ENCODE data around the gene CMTM2. TPM values are rescaled to one million over a fixed set of nuclear protein-coding genes. Genes with fewer than 3 reads are reported as not detected.

Gene CMTM2
- total RNA-seq, 1 donor from 2014 or later = not detected

- peaks cover 11% of the 10 kb centered on the region for H3K4me1 Mint-ChIP-seq
- no peak overlapping the region for H2AFZ ChIP-seq (replicated peaks)
- H3K9ac ChIP-seq = no peak overlapping the region
- no peaks in the 10 kb centered on the region for H3K9me3 ChIP-seq (ENCODE audit: low read depth)
- H3K27me3 Mint-ChIP-seq (ENCODE audit: insufficient read depth, low read depth) = peaks cover 2% of the 10 kb centered on the region
- H3K4me2 ChIP-seq = no peak overlapping the region
- H3K36me3 Mint-ChIP-seq = no peaks in the 10 kb centered on the region
- no peak overlapping the region for H3K27ac Mint-ChIP-seq
- H3K36me3 ChIP-seq = no peaks in the 10 kb centered on the region
- H3K4me3 Mint-ChIP-seq = no peak overlapping the region
- no peaks in the 10 kb centered on the region for H3K27me3 ChIP-seq
- no peak overlapping the region for H3K27ac ChIP-seq
- no peaks in the 10 kb centered on the region for H3K4me1 ChIP-seq
- peak; percentile 50 for DNase-seq (ENCODE audit: low spot score)
- no peaks in the 10 kb centered on the region for H3K9me3 Mint-ChIP-seq
- H3K4me3 ChIP-seq = no peak overlapping the region
- H4K20me1 ChIP-seq (ENCODE audit: low read depth) = no peaks in the 10 kb centered on the region
- H3K79me2 ChIP-seq (ENCODE audit: low read depth) = no peaks in the 10 kb centered on the region
- H3F3A ChIP-seq (ENCODE audit: low read depth) = no peaks in the 10 kb centered on the region
- TF ChIP-seq CTCF (IDR thresholded peaks at IDR 0.05) = peak; percentile 56
- TF ChIP-seq EZH2phosphoT487 (IDR thresholded peaks at IDR 0.05) = no peak
- TF ChIP-seq EZH2 (IDR thresholded peaks at IDR 0.05) = no peak
Observed at GRCh38 chr16:66588981-66589713, 9.9 kb downstream of the CMTM2 start.

GRCh38 chr16:66590322-66590721 lies 11.1 kb downstream of the CMTM2 start:
- H3K27me3 ChIP-seq = no peaks in the 10 kb centered on the region
- H3K9me3 ChIP-seq (ENCODE audit: low read depth) = no peaks in the 10 kb centered on the region
- TF ChIP-seq EZH2 (IDR thresholded peaks at IDR 0.05) (no peak), CTCF (IDR thresholded peaks at IDR 0.05) (no peak), EZH2phosphoT487 (IDR thresholded peaks at IDR 0.05) (no peak)
- H3F3A ChIP-seq (ENCODE audit: low read depth) = no peaks in the 10 kb centered on the region
- H3K27ac ChIP-seq = no peak overlapping the region
- H3K4me1 Mint-ChIP-seq = peaks cover 11% of the 10 kb centered on the region
- H3K4me3 ChIP-seq = no peak overlapping the region
- no peaks in the 10 kb centered on the region for H3K36me3 Mint-ChIP-seq
- H3K4me1 ChIP-seq = no peaks in the 10 kb centered on the region
- no peaks in the 10 kb centered on the region for H3K36me3 ChIP-seq
- no peak overlapping the region for H3K4me3 Mint-ChIP-seq
- peaks cover 5% of the 10 kb centered on the region for H3K27me3 Mint-ChIP-seq (ENCODE audit: insufficient read depth, low read depth)
- no peak overlapping the region for H3K9ac ChIP-seq
- no peak overlapping the region for H2AFZ ChIP-seq (replicated peaks)
- DNase-seq (ENCODE audit: low spot score) = no peak
- H3K4me2 ChIP-seq = no peak overlapping the region
- no peaks in the 10 kb centered on the region for H3K9me3 Mint-ChIP-seq
- no peak overlapping the region for H3K27ac Mint-ChIP-seq
- H4K20me1 ChIP-seq (ENCODE audit: low read depth) = no peaks in the 10 kb centered on the region
- H3K79me2 ChIP-seq (ENCODE audit: low read depth) = no peaks in the 10 kb centered on the region

- TF ChIP-seq EZH2phosphoT487 (IDR thresholded peaks at IDR 0.05) (no peak), EZH2 (IDR thresholded peaks at IDR 0.05) (no peak), CTCF (IDR thresholded peaks at IDR 0.05) (no peak)
- Mint-ChIP-seq H3K4me3 (no peak overlapping the region), H3K4me1 (peaks cover 5% of the 10 kb centered on the region), H3K9me3 (no peaks in the 10 kb centered on the region), H3K36me3 (no peaks in the 10 kb centered on the region), H3K27me3 (ENCODE audit: insufficient read depth, low read depth) (peaks cover 6% of the 10 kb centered on the region), H3K27ac (no peak overlapping the region)
- no peaks in the 10 kb centered on the region for H3K27me3 ChIP-seq
- no peaks in the 10 kb centered on the region for H3K79me2 ChIP-seq (ENCODE audit: low read depth)
- H3K4me3 ChIP-seq = no peak overlapping the region
- no peak overlapping the region for H2AFZ ChIP-seq (replicated peaks)
- H3K9ac ChIP-seq = no peak overlapping the region
- H3K4me1 ChIP-seq = no peaks in the 10 kb centered on the region
- no peaks in the 10 kb centered on the region for H3K9me3 ChIP-seq (ENCODE audit: low read depth)
- H3K27ac ChIP-seq = no peak overlapping the region
- no peak overlapping the region for H3K4me2 ChIP-seq
- no peaks in the 10 kb centered on the region for H4K20me1 ChIP-seq (ENCODE audit: low read depth)
- H3K36me3 ChIP-seq = no peaks in the 10 kb centered on the region
- no peak for DNase-seq (ENCODE audit: low spot score)
- H3F3A ChIP-seq (ENCODE audit: low read depth) = no peaks in the 10 kb centered on the region
Observed at GRCh38 chr16:66591018-66591417, 11.8 kb downstream of the CMTM2 start.

All from neural progenitor cell (in vitro differentiated cells).